Type B pancreatic cell (in vitro differentiated cells): ENCODE data around the gene DNM2. TPM values are rescaled to one million over a fixed set of nuclear protein-coding genes. Genes with fewer than 3 reads are reported as not detected.

ENCODE experiments used
- DNase-seq: peaks from one replicate; pipeline ENCODE4 v3.0.0; 2021; ENCODE audit warnings: mixed read lengths; ENCODE audit not compliant: unreplicated experiment; ENCODE audit errors: extremely low spot score
- H3K27ac Mint-ChIP-seq: 2 replicates; pipeline ENCODE4 v1.8.0; 2021; ENCODE audit warnings: mild to moderate bottlenecking, mixed read lengths
- H3K27me3 Mint-ChIP-seq: 2 replicates; pipeline ENCODE4 v1.8.0; 2021; ENCODE audit warnings: mixed read lengths
- H3K36me3 Mint-ChIP-seq: 2 replicates; pipeline ENCODE4 v1.8.0; 2021; ENCODE audit warnings: mixed read lengths
- H3K4me1 Mint-ChIP-seq: one replicate; pipeline ENCODE4 v1.8.0; 2021; ENCODE audit warnings: mixed read lengths; ENCODE audit not compliant: unreplicated experiment
- H3K4me3 Mint-ChIP-seq: 2 replicates; pipeline ENCODE4 v1.8.0; 2021; ENCODE audit warnings: mild to moderate bottlenecking, mixed read lengths
- H3K9me3 Mint-ChIP-seq: 2 replicates; pipeline ENCODE4 v1.8.0; 2021; ENCODE audit warnings: mixed read lengths
- CTCF ChIP-seq: fragments of 200-600 bp; sonication (generic); conservative IDR thresholded peaks from 2 replicates; pipeline ENCODE4 v1.5.0; 2021; ENCODE audit warnings: antibody characterized with exemption, mild to moderate bottlenecking
- total RNA-seq: library from RNA; stranded (reverse); gene quantifications from 2 replicates; pipeline ENCODE4 v1.2.1, GENCODE V29; 2021; ENCODE audit warnings: low replicate concordance

DNM2 gene
- total RNA-seq, 1 donor from 2014 or later: 119 TPM

GRCh38 chr19:10846500-10847202, 128.8 kb downstream of the DNM2 start:
- peaks cover 3% of the 10 kb centered on the region for H3K36me3 Mint-ChIP-seq
- peaks cover 4% of the 10 kb centered on the region for H3K27me3 Mint-ChIP-seq
- no peak overlapping the region for H3K27ac Mint-ChIP-seq
- peaks cover 5% of the 10 kb centered on the region for H3K9me3 Mint-ChIP-seq
- no peak for DNase-seq
- TF ChIP-seq CTCF: no peak
- no peaks in the 10 kb centered on the region for H3K4me1 Mint-ChIP-seq
- no peak overlapping the region for H3K4me3 Mint-ChIP-seq

- Mint-ChIP-seq H3K4me3 (no peak within 1 kb of the TSS), H3K27ac (no peak within 1 kb of the TSS), H3K9me3 (peaks cover 5% of the 10 kb centered on the region), H3K27me3 (peaks cover 4% of the 10 kb centered on the region), H3K36me3 (peaks cover 3% of the 10 kb centered on the region), H3K4me1 (peaks cover 3% of the 10 kb centered on the region)
- TF ChIP-seq CTCF: no peak
- no peak for DNase-seq
Measured at GRCh38 chr19:10848230-10848856, 130.5 kb downstream of the DNM2 start, which contains the start of gene C19orf38. TSS of gene C19orf38 (plus strand) at chr19:10848415. CDS start at chr19:10848509, 94 bp downstream.

- peaks cover 3% of the 10 kb centered on the region for H3K4me1 Mint-ChIP-seq
- H3K36me3 Mint-ChIP-seq: peaks cover 3% of the 10 kb centered on the region
- no peak overlapping the region for H3K4me3 Mint-ChIP-seq
- H3K27me3 Mint-ChIP-seq: peaks cover 4% of the 10 kb centered on the region
- H3K9me3 Mint-ChIP-seq: peaks cover 5% of the 10 kb centered on the region
- no peak for TF ChIP-seq CTCF
- no peak overlapping the region for H3K27ac Mint-ChIP-seq
- DNase-seq: no peak
Measured at GRCh38 chr19:10850631-10851030, 132.8 kb downstream of the DNM2 start.

- H3K36me3 Mint-ChIP-seq: no peaks in the 10 kb centered on the region
- H3K4me3 Mint-ChIP-seq: no peak overlapping the region
- H3K4me1 Mint-ChIP-seq: peaks cover 3% of the 10 kb centered on the region
- no peaks in the 10 kb centered on the region for H3K27me3 Mint-ChIP-seq
- no peak for DNase-seq
- no peak overlapping the region for H3K27ac Mint-ChIP-seq
- no peaks in the 10 kb centered on the region for H3K9me3 Mint-ChIP-seq
- no peak for TF ChIP-seq CTCF
Measured at GRCh38 chr19:10852098-10852800, 134.4 kb downstream of the DNM2 start.

- Mint-ChIP-seq H3K27ac (no peak overlapping the region), H3K27me3 (no peaks in the 10 kb centered on the region), H3K36me3 (no peaks in the 10 kb centered on the region), H3K9me3 (no peaks in the 10 kb centered on the region), H3K4me3 (no peak overlapping the region), H3K4me1 (peaks cover 3% of the 10 kb centered on the region)
- DNase-seq: no peak
- no peak for TF ChIP-seq CTCF
Measured at GRCh38 chr19:10852941-10853340, 135.1 kb downstream of the DNM2 start.
